Spleen (tissue), 7 donors: ENCODE measurements around the gene TMEM151A.

Experiments
- CTCF ChIP-seq, 11 experiments: fragments of 200-600 bp in 7 of 11; fragments of 450-650 bp in 4 of 11; sonication (generic) in 4 of 11; IDR thresholded peaks in 8 of 11; conservative IDR thresholded peaks in 3 of 11; 1 replicate in 7 of 11; 2 replicates in 4 of 11; pipeline versions ENCODE4 v1.4.0 to v1.8.0; 2016 to 2021; ENCODE audit warnings: antibody characterized with exemption in 11 of 11, inconsistent platforms in 4 of 11, mild to moderate bottlenecking in 1 of 11
- POLR2A ChIP-seq, 3 donors: fragments of 450-650 bp; IDR thresholded peaks; one replicate each; pipeline ENCODE4 v1.5.1; 2017; ENCODE audit warnings: antibody characterized with exemption in 3 of 3, mild to moderate bottlenecking in 1 of 3
- POLR2AphosphoS5 ChIP-seq, 3 donors: sonication (generic); formaldehyde crosslinking; IDR thresholded peaks; one replicate each; pipeline ENCODE4 v1.5.1; 2017; ENCODE audit warnings: antibody characterized with exemption in 3 of 3
- donor health status: DM: no; HTN: no; CAD: no; lungs with moderate emphysema.
- donor health status: DM: no; HTN: no; CAD: no.
- donor health status: DM: no; HTN: no; CAD: no.

- no peak for TF ChIP-seq POLR2A (IDR thresholded peaks at IDR 0.05)
- no peak for TF ChIP-seq POLR2AphosphoS5 (IDR thresholded peaks at IDR 0.05)
- no peak for TF ChIP-seq CTCF (IDR thresholded peaks at IDR 0.05 in 8 of 11, conservative IDR thresholded peaks at IDR 0.05 in 3 of 11)
Observed at GRCh38 chr11:66341502-66342126, 49.9 kb downstream of the TMEM151A start.
